ENCODE results near the gene DPH3.

- TF ChIP-seq, protein P1, sequence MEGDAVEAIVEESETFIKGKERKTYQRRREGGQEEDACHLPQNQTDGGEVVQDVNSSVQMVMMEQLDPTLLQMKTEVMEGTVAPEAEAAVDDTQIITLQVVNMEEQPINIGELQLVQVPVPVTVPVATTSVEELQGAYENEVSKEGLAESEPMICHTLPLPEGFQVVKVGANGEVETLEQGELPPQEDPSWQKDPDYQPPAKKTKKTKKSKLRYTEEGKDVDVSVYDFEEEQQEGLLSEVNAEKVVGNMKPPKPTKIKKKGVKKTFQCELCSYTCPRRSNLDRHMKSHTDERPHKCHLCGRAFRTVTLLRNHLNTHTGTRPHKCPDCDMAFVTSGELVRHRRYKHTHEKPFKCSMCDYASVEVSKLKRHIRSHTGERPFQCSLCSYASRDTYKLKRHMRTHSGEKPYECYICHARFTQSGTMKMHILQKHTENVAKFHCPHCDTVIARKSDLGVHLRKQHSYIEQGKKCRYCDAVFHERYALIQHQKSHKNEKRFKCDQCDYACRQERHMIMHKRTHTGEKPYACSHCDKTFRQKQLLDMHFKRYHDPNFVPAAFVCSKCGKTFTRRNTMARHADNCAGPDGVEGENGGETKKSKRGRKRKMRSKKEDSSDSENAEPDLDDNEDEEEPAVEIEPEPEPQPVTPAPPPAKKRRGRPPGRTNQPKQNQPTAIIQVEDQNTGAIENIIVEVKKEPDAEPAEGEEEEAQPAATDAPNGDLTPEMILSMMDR (conservative IDR thresholded peaks at IDR 0.05) = no peak
- no peak for TF ChIP-seq ZFX (IDR thresholded peaks at IDR 0.05)
These were observed 49.3 kb upstream of the DPH3 start for GRCh38 chr3:16313886-16314645.
